Smooth muscle cell (in vitro differentiated cells): Measurements from ENCODE around the gene RNU7-1. TPM values are rescaled to one million over a fixed set of nuclear protein-coding genes. Genes with fewer than 3 reads are reported as not detected.

Experiments
- DNase-seq: peaks from one replicate; lab custom pipeline; 2025; ENCODE audit not compliant: unreplicated experiment; lab: John Stamatoyannopoulos, UW
- H2AFZ ChIP-seq: fragments of 200-600 bp; sonication (generic); 2 replicates; pipeline ENCODE4 v1.6.0; 2016; ENCODE audit warnings: antibody characterized with exemption, low read depth, mild to moderate bottlenecking
- H3F3A ChIP-seq: fragments of 200-600 bp; sonication (generic); 2 replicates; pipeline ENCODE4 v1.6.0; 2017; ENCODE audit warnings: antibody characterized with exemption, low read depth
- H3K27ac ChIP-seq: fragments of 200-600 bp; sonication (generic); 2 replicates; pipeline ENCODE4 v1.5.1; 2016; ENCODE audit warnings: low read depth, mild to moderate bottlenecking
- H3K27me3 ChIP-seq: fragments of 200-600 bp; sonication (generic); 2 replicates; pipeline ENCODE4 v1.6.1; 2016; ENCODE audit warnings: low read depth, mild to moderate bottlenecking
- H3K36me3 ChIP-seq: fragments of 200-600 bp; sonication (generic); 2 replicates; pipeline ENCODE4 v1.5.1; 2016; ENCODE audit warnings: low read depth
- H3K4me1 ChIP-seq: fragments of 200-600 bp; sonication (generic); 2 replicates; pipeline ENCODE4 v1.5.1; 2016; ENCODE audit warnings: low read depth
- H3K4me2 ChIP-seq: fragments of 200-600 bp; sonication (generic); 2 replicates; pipeline ENCODE4 v1.6.0; 2016; ENCODE audit warnings: mild to moderate bottlenecking
- H3K4me3 ChIP-seq: fragments of 200-600 bp; sonication (generic); 2 replicates; pipeline ENCODE4 v1.5.1; 2016; ENCODE audit warnings: mild to moderate bottlenecking
- H3K79me2 ChIP-seq: fragments of 200-600 bp; sonication (generic); 2 replicates; pipeline ENCODE4 v1.6.0; 2016; ENCODE audit warnings: low read depth, mild to moderate bottlenecking
- H3K9ac ChIP-seq: fragments of 200-600 bp; sonication (generic); 2 replicates; pipeline ENCODE4 v1.6.0; 2016; ENCODE audit warnings: low read depth
- H3K9me3 ChIP-seq: fragments of 200-600 bp; sonication (generic); replicated peaks from 2 replicates; pipeline ENCODE4 v1.5.1; 2016; ENCODE audit warnings: low read depth
- H4K20me1 ChIP-seq: fragments of 200-600 bp; sonication (generic); 2 replicates; pipeline ENCODE4 v1.6.0; 2016; ENCODE audit warnings: low read depth
- CTCF ChIP-seq: fragments of 200-600 bp; sonication (generic); IDR thresholded peaks from 2 replicates; pipeline ENCODE4 v1.5.1; 2017; ENCODE audit warnings: borderline replicate concordance, mild to moderate bottlenecking, antibody characterized with exemption; ENCODE audit not compliant: insufficient read depth, poor library complexity, severe bottlenecking
- WGBS: methylation state at CpG from one replicate; pipeline ENCODE4 v1.1.7; 2016; ENCODE audit warnings: low lambda C conversion rate; 5-methylcytosine and 5-hydroxymethylcytosine counted together
- polyA plus RNA-seq: library from polyadenylated mRNA; unstranded; fragments of >200 nt; fragmentation: Nextera tagmentation; extraction: Ambion mirVana; gene quantifications from 2 replicates; pipeline ENCODE4 v1.2.1, GENCODE V29; 2016
- total RNA-seq: library from RNA; depleted of rRNA; stranded (reverse); fragments of >200 nt; gene quantifications from 2 replicates; pipeline ENCODE4 v1.2.3, GENCODE V29; 2014

RNU7-1 gene
- total and polyA plus RNA-seq, 2 experiments from 2014 or later, result not detected

GRCh38 chr12:6919588-6919987, 24.0 kb upstream of the RNU7-1 start:
- DNase-seq, result no peak
- H3K36me3 ChIP-seq, result no peaks in the 10 kb centered on the region

GRCh38 chr12:6921539-6921938, 22.1 kb upstream of the RNU7-1 start:
- peaks cover 25% of the 10 kb centered on the region for H4K20me1 ChIP-seq
- no peak overlapping the region for H3K4me3 ChIP-seq
- 97% methylated on average over 7 of the region's 7 CpGs for WGBS
- H3K27ac ChIP-seq, result no peak overlapping the region
- no peak for DNase-seq
- H3K27me3 ChIP-seq, result no peaks in the 10 kb centered on the region
- H3K79me2 ChIP-seq, result no peaks in the 10 kb centered on the region
- no peak overlapping the region for H2AFZ ChIP-seq
- peaks cover 22% of the 10 kb centered on the region for H3K4me1 ChIP-seq
- H3K4me2 ChIP-seq, result no peak overlapping the region
- no peaks in the 10 kb centered on the region for H3K9me3 ChIP-seq
- no peak for TF ChIP-seq CTCF
- H3F3A ChIP-seq, result peaks cover 12% of the 10 kb centered on the region
- no peaks in the 10 kb centered on the region for H3K36me3 ChIP-seq
- no peak overlapping the region for H3K9ac ChIP-seq

More at GRCh38 chr12:6919588-6919987, 24.0 kb upstream of the RNU7-1 start:
- 92% methylated on average over 7 of the region's 7 CpGs for WGBS
- no peak overlapping the region for H3K9ac ChIP-seq
- H3K4me3 ChIP-seq, result no peak overlapping the region
- H3F3A ChIP-seq, result peaks cover 12% of the 10 kb centered on the region
- no peak for TF ChIP-seq CTCF
- no peak overlapping the region for H3K4me2 ChIP-seq
- peaks cover 38% of the 10 kb centered on the region for H4K20me1 ChIP-seq
- H3K79me2 ChIP-seq, result no peaks in the 10 kb centered on the region
- no peaks in the 10 kb centered on the region for H3K27me3 ChIP-seq
- peaks cover 6% of the 10 kb centered on the region for H3K4me1 ChIP-seq
- no peaks in the 10 kb centered on the region for H3K9me3 ChIP-seq
- H2AFZ ChIP-seq, result no peak overlapping the region
- H3K27ac ChIP-seq, result no peak overlapping the region

GRCh38 chr12:6921996-6922946, 21.3 kb upstream of the RNU7-1 start:
- Histone ChIP-seq H4K20me1 (peaks cover 17% of the 10 kb centered on the region), H3K9ac (no peak overlapping the region), H3K79me2 (peaks cover 5% of the 10 kb centered on the region), H3K9me3 (no peaks in the 10 kb centered on the region), H3K27me3 (no peaks in the 10 kb centered on the region), H3K4me3 (no peak overlapping the region), H2AFZ (no peak overlapping the region), H3K4me2 (no peak overlapping the region), H3K36me3 (no peaks in the 10 kb centered on the region), H3K4me1 (peaks cover 29% of the 10 kb centered on the region), H3F3A (peaks cover 16% of the 10 kb centered on the region), H3K27ac (no peak overlapping the region)
- DNase-seq, result no peak
- no peak for TF ChIP-seq CTCF
- 93% methylated on average over 9 of the region's 9 CpGs for WGBS
